HG03432 (cell line): ENCODE data around the gene TRPC4.
"Not testable (repeated sequence)": the region's sequence is repeated elsewhere in the genome, so short reads cannot be mapped to it uniquely, and the experiment has no call there.

ENCODE experiments used
- ATAC-seq: cut with Tn5 transposase; IDR thresholded peaks from one replicate; pipeline ENCODE4 v1.9.1; 2021; ENCODE audit warnings: mild to moderate bottlenecking, moderate library complexity; ENCODE audit not compliant: unreplicated experiment

The TRPC4 gene

DNA sequence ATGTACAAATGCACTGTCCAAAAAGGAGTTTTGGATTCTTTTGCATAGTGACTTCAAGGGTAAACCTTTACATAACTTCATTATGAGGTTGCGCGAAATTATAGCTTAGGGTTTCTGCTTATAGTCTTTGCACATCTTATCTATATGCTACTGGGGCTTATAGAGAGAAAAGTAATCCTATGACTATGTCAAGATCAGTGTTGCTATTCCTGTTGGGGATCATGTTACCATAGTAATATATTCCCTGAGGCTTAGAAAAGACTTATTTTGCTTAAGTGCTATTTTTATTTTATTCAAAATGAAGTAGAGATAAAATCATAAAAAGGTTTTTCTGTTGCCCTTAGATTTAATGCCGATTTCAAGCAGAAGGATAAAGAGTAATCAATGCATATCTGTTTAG is 256.3 kb downstream of the TRPC4 start:
- ATAC-seq, result no peak

- ATAC-seq, result no peak
Observed at GRCh38 chr13:37608750-37609339, 260.7 kb downstream of the TRPC4 start.

DNA sequence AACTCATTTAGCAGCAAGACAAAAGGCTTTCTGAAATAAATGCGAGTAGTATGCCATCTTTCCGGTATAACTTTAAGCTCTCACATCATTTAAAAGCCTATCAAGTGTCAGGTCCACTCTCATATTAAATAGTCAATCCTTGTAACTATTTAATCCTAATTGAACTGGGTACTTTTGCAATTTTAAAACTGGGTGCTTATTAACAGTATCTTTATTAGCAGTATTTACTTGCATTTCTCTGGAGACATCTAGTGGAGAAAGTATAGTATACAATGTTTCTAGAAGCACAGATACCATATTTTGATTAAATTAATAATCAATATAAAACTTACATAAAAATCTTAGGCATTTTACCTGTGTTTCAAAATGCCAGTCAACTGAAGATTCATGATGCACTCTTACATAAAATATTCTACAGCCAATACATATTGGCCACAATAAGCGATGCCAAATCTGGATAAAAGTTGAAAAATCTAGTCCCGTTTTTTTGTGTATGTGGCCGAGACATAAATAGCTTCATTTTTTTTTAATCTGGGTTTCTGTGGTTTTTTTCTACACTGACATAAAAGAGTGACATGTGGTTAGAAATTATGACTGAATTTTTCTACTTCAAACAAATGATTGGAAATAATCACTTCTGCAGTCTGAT is 266.7 kb downstream of the TRPC4 start:
- no peak for ATAC-seq

DNA sequence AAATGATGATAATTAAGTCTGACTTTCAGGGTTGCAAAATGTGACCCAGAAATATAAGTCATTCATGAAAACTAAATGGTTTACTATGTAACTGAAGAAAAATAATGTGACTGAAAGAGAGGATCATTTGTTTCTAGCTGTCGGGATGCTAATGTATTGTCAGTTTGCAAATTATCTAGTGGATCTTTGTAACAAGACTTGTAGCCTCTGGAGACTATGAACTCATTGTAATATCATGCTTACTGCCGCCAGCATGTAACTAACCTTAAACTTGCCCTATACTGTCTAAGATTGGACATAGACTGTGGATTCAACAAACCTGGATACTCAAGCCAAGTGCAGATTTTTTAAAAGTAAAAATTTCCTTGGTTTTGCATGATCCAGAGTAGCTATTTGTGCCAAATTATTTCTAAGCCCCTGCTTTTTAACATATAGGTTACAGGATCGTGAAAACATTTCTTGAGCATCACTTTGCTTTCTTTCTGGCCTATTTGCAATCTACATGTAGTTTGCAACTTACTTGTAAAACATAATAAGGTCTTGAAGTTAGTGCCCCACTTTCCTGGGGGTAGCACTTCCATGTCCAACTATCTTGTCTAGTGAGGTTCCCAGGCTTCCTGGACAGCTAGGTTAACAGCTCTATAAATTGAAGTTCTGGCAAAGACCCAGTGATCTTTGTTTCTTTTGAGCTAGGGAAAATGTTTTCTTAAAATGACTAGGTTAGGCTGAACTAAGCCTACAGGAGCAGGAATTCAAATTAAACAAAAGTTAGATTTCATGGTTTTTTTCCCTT is 267.7 kb downstream of the TRPC4 start:
- ATAC-seq, result no peak

- no peak for ATAC-seq
Observed at GRCh38 chr13:37599519-37599918, 270.1 kb downstream of the TRPC4 start.

- no peak for ATAC-seq
Observed at GRCh38 chr13:37598597-37598996, 271.0 kb downstream of the TRPC4 start, which contains the start of gene POSTN. POSTN (minus strand) TSS chr13:37598768; CDS start chr13:37598726, 42 bp downstream.

GRCh38 chr13:37597477-37598025 is 272.0 kb downstream of the TRPC4 start:
- ATAC-seq, result no peak

- no peak for ATAC-seq
Observed at GRCh38 chr13:37596805-37597204, 272.8 kb downstream of the TRPC4 start.

DNA sequence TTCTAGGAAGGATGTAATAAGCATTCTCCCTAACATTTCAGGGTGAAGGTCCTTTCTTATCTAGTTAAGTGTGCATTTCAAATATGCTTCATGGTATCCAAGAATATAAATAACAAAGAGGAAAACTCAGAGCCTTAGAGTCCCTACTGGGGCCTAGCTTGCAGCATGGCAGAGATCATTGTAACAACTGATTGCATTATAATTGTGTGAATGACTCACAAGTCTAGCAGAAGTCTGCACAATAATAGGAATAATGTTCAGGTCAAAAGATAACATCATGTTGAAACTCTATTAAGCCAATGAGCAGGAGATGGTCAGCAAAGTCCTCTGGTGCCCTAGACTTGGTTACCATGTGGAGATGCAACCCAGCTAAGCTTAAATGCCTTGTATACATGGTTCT is 274.4 kb downstream of the TRPC4 start:
- ATAC-seq, result no peak

DNA sequence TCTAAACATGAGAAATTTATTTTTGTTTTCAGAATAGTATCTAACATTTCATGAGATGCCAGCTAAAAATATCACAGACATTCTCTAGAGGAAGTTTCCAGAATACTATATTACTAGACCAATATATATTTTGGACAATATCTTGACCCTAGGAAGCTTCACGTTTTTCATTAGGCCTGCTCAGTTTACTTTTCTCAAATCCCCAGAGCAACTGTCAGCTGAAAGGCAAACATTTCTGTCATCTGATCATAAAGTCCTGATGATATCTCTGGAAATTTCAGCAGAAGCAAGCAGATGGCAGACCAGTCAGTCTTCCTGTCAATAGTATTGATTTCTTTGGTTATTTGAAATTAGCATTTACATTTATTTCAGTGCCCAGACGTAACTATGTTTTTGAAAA is 275.0 kb downstream of the TRPC4 start:
- ATAC-seq, result no peak

DNA sequence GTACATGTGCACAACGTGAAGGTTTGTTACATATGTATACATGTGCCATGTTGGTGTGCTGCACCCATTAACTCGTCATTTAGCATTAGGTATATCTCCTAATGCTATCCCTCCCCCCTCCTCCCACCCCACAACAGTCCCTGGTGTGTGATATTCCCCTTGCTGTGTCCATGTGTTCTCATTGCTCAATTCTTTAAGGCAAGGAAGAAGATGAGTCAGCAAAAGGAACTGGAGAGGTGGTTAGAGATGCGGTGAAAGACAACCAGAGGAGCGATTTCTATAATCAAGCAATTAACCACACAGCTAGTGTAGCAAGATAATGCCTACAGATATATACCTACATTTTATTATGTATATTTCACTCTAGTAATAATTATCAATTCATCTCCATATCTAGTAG is 280.2 kb downstream of the TRPC4 start:
- not testable (repeated sequence) for ATAC-seq

GRCh38 chr13:37587236-37587635 is 282.3 kb downstream of the TRPC4 start:
- no peak for ATAC-seq
